Activated T-helper 1 cell treated with anti-CD3 and anti-CD28 coated beads, Interleukin-12 subunit alpha, Interleukin-12 subunit beta, Interleukin-2, Interleukin-4 antibody, amounts not matched to agents 30 ng/mL and 10 ng/mL and 1 ng/mL, durations not matched to agents 14 hours and 24 hours and 36 hours (primary cell): ENCODE data around the gene PLPPR2. TPM values are rescaled to one million over a fixed set of nuclear protein-coding genes. Genes with fewer than 3 reads are reported as not detected.

Experiments used
- DNase-seq: peaks from one replicate; pipeline ENCODE4 v3.0.0; 2021; ENCODE audit warnings: low spot score
- H3K27ac Mint-ChIP-seq: one replicate; pipeline ENCODE4 v1.8.0; 2021; ENCODE audit warnings: mild to moderate bottlenecking, mixed read lengths
- H3K27me3 Mint-ChIP-seq: one replicate; pipeline ENCODE4 v1.8.0; 2022; ENCODE audit warnings: mild to moderate bottlenecking, moderate library complexity, mixed read lengths; ENCODE audit not compliant: insufficient read depth
- H3K36me3 Mint-ChIP-seq: one replicate; pipeline ENCODE4 v1.8.0; 2021; ENCODE audit warnings: low read depth, mixed read lengths
- H3K4me1 Mint-ChIP-seq: one replicate; pipeline ENCODE4 v1.8.0; 2021; ENCODE audit warnings: low read depth, mixed read lengths
- H3K4me3 Mint-ChIP-seq: one replicate; pipeline ENCODE4 v1.8.0; 2021; ENCODE audit warnings: mild to moderate bottlenecking, moderate library complexity, mixed read lengths
- H3K9me3 Mint-ChIP-seq: one replicate; pipeline ENCODE4 v1.8.0; 2021; ENCODE audit warnings: mixed read lengths
- intact Hi-C: fragments of 100-400 bp; cut with micrococcal nuclease; formaldehyde crosslinking; loops from one replicate; pipeline ENCODE4 v1.15.1; 2024
- total RNA-seq: library from RNA; stranded (reverse); gene quantifications from 2 replicates; pipeline ENCODE4 v1.2.3, GENCODE V29; 2022

PLPPR2 gene
- total RNA-seq, 1 donor from 2014 or later = 2.0 TPM

- Mint-ChIP-seq H3K27me3 (no peaks in the 10 kb centered on the region), H3K4me1 (no peaks in the 10 kb centered on the region), H3K36me3 (peaks cover 7% of the 10 kb centered on the region), H3K9me3 (no peaks in the 10 kb centered on the region), H3K27ac (no peak overlapping the region), H3K4me3 (no peak overlapping the region)
- intact Hi-C loops = no loop called here
- no peak for DNase-seq
Observed at GRCh38 chr19:11364935-11365334, 9.7 kb downstream of the PLPPR2 start.

DNA sequence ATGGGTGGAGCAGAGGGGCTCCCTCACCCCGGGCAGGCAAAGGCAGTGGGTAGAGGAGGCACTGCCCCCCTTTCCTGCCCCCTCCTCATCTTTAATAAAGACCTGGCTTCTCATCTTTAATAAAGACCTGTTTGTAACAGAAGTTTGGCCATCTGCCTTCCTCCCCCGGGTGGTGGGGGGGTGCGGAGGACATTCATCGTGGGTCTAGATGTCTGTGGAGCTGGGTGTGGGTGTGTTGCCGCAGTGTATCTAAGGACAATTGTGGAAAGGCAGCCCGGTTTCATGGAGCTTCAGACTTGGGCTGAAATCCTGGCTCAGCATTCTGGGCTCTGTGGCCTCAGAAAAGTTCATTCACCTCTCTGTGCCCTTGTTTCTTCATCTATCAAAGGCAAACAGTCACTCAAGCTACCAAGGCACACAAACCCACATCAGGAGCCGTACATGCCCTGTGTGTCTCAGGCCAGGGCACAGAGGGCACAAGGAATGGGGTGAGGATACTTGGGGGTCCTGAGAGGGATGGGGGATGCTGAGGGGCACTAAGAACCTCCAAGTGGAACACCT is 10.4 kb downstream of the PLPPR2 start:
- H3K4me1 Mint-ChIP-seq = no peaks in the 10 kb centered on the region
- H3K27me3 Mint-ChIP-seq = no peaks in the 10 kb centered on the region
- intact Hi-C loops = no loop called here
- peaks cover 7% of the 10 kb centered on the region for H3K36me3 Mint-ChIP-seq
- no peak overlapping the region for H3K4me3 Mint-ChIP-seq
- H3K27ac Mint-ChIP-seq = no peak overlapping the region
- DNase-seq = no peak
- no peaks in the 10 kb centered on the region for H3K9me3 Mint-ChIP-seq

DNA sequence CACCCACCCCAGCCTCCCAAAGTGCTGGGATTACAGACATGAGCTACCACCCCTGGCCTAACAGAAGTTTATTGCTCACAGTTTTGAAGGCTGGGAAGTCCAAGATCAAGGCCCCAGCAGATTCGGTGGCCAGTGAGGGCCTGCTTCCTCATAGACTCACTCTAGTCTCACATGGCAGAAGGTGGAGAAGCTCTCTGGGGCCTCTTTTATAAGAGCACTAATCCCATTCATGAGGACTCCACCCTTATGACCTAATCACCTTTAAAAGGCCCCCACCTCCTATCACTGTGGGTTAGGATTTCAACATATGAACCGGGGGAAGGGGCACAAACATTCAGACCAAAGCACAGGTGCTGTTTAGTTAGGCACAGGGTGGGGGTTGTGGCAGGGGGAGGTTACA is 12.3 kb downstream of the PLPPR2 start:
- H3K9me3 Mint-ChIP-seq = no peaks in the 10 kb centered on the region

DNA sequence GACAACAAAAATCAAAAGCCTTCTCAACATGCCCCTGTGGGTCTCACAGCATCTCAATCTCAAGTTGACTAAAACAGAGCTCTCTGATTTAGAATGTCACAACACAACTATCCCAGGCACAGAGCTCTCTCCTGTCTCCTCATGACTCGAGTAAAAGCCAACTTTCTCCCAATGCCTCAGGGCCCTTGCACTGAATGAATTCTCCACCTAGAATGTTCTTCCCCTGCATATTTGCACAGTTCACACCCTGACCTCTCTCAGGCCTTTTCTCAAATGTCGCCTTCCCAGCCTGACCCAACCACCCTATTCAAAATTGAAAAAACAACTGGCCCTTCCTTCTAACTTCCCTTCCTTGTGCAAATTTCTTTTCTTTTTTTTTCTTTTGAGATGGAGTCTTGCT is 15.5 kb downstream of the PLPPR2 start:
- Mint-ChIP-seq H3K4me3 (no peak overlapping the region), H3K36me3 (peaks cover 9% of the 10 kb centered on the region), H3K9me3 (no peaks in the 10 kb centered on the region), H3K27me3 (no peaks in the 10 kb centered on the region), H3K27ac (no peak overlapping the region), H3K4me1 (peaks cover 8% of the 10 kb centered on the region)
- intact Hi-C loops = no loop called here
- DNase-seq = no peak

More for the DNA sequence above, 12.3 kb downstream of the PLPPR2 start:
- Mint-ChIP-seq H3K27me3 (no peaks in the 10 kb centered on the region), H3K36me3 (peaks cover 7% of the 10 kb centered on the region), H3K4me1 (no peaks in the 10 kb centered on the region), H3K27ac (no peak overlapping the region), H3K4me3 (no peak overlapping the region)
- DNase-seq = no peak
- intact Hi-C loops = no loop called here

GRCh38 chr19:11373166-11373884 is 18.1 kb downstream of the PLPPR2 start:
- DNase-seq = no peak
- no peaks in the 10 kb centered on the region for H3K27me3 Mint-ChIP-seq
- H3K36me3 Mint-ChIP-seq = peaks cover 18% of the 10 kb centered on the region
- intact Hi-C loops = no loop called here
- no peaks in the 10 kb centered on the region for H3K9me3 Mint-ChIP-seq
- H3K4me3 Mint-ChIP-seq = peak overlapping the region; percentile 1
- peaks cover 24% of the 10 kb centered on the region for H3K4me1 Mint-ChIP-seq
- H3K27ac Mint-ChIP-seq = no peak overlapping the region

DNA sequence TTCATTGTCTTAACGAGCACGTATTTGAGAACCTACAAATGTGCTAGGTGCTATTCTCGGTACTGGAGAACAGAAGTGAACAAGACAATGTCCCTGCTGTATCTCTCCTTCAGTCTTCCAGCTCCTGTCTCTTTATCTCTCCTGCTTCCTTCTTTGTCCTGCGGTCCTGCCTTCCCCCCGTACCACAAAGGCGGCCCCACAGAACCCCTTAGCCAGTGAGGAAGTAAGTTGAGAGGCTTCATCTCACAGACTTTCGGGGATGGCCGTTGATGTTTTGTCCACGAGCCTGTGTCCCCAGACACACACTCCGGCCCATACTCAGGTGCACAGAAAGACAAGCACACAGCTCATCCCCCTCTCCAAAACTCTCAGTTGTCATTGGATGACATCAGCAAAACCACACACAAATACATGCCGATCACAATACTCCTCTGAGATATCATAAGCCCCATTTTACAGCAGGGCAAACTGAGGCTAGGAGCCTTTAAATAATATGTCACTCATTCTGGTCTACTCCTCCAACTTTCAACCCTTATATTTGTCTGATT is 18.7 kb downstream of the PLPPR2 start:
- Mint-ChIP-seq H3K4me1 (peaks cover 30% of the 10 kb centered on the region), H3K9me3 (no peaks in the 10 kb centered on the region), H3K36me3 (peaks cover 19% of the 10 kb centered on the region), H3K27ac (no peak overlapping the region), H3K4me3 (no peak overlapping the region), H3K27me3 (no peaks in the 10 kb centered on the region)
- intact Hi-C loops = loop anchor here (1.0 to 2.0 kb wide), 4 partner anchors 28 to 219 kb away; partner anchors contain the start of genes CCDC159, SPC24, TMEM205 and ZNF653
- no peak for DNase-seq

DNA sequence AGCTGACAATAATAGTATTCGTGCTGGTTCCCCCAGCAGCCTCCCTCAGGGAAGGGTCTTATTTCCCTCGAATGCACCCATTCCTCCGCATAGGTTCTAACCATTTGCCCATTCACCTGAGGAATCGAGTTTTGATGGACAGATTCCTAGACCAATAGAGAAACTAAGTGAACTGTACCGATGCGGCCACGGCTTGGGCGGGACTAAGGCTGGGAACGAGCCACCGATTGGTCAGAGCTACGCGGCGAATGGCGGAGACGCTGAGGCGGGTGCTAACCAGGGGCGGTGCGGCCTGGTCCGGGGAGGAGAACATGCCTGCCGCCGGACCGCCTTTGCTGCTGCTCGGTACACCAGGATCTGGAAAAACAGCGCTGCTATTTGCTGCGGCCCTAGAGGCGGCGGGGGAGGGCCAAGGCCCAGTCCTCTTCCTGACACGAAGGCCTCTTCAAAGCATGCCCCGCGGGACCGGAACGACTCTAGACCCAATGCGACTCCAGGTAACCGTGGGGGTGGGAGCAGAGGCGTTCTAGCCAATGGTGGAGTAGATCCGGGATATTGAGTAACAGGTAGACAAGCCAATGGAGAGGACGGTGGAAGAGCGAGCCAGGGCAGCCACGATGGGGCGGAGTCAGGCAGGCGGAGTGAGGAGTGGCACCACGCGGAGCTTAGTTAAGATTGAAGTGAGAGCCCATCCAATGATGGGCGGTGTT is 19.4 kb downstream of the PLPPR2 start, which contains the start of gene SWSAP1:
SWSAP1 (plus strand) TSS at position 234 of the 710 bp plus-strand sequence; CDS start at position 249, 15 bp downstream.
- no peak within 1 kb of the TSS for H3K27ac Mint-ChIP-seq
- H3K36me3 Mint-ChIP-seq = peaks cover 16% of the 10 kb centered on the region
- intact Hi-C loops = loop anchor here (1.0 to 2.0 kb wide), 8 partner anchors 19 to 223 kb away; partner anchors contain the start of genes CCDC159, ECSIT, ODAD3 and PLPPR2
- H3K27me3 Mint-ChIP-seq = no peaks in the 10 kb centered on the region
- H3K4me1 Mint-ChIP-seq = peaks cover 31% of the 10 kb centered on the region
- peak; percentile 97 for DNase-seq
- no peak within 1 kb of the TSS for H3K4me3 Mint-ChIP-seq
- H3K9me3 Mint-ChIP-seq = no peaks in the 10 kb centered on the region

DNA sequence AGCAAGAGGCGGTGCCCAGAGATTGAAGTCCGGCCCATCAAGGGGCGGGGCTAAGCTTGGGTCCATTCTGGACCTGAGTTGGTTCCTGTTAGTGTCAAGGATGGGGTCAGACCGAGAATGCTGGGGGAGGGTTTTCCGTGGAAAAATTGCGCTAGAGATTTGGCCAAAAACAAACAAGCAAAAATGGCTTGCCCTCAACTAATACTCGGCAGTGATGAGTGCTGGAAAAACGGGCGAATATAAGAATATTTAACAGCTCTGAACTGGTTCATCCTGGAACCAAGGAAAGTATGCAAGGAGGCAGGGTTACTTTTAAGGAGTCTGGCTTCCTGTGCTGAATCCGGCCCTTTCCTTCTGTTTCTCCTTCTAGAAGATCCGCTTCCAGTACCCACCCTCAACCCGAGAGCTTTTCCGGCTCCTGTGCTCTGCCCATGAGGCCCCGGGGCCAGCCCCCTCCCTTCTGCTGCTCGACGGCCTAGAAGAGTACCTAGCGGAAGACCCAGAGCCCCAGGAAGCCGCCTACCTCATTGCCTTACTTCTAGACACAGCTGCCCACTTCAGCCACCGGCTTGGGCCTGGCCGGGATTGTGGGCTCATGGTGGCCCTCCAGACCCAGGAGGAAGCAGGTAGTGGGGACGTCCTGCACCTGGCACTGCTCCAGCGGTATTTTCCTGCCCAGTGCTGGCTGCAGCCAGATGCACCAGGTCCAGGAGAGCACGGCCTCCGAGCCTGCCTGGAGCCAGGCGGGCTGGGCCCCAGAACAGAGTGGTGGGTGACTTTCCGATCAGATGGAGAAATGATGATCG is 20.1 kb downstream of the PLPPR2 start:
- Mint-ChIP-seq H3K4me3 (no peak overlapping the region), H3K9me3 (no peaks in the 10 kb centered on the region), H3K27ac (no peak overlapping the region), H3K36me3 (peaks cover 19% of the 10 kb centered on the region), H3K27me3 (no peaks in the 10 kb centered on the region), H3K4me1 (peaks cover 39% of the 10 kb centered on the region)
- DNase-seq = peak; percentile 75
- intact Hi-C loops = loop anchor here (1.0 to 2.0 kb wide), 6 partner anchors 20 to 222 kb away; partner anchors contain the start of genes ECSIT, ODAD3, PLPPR2 and PRKCSH

DNA sequence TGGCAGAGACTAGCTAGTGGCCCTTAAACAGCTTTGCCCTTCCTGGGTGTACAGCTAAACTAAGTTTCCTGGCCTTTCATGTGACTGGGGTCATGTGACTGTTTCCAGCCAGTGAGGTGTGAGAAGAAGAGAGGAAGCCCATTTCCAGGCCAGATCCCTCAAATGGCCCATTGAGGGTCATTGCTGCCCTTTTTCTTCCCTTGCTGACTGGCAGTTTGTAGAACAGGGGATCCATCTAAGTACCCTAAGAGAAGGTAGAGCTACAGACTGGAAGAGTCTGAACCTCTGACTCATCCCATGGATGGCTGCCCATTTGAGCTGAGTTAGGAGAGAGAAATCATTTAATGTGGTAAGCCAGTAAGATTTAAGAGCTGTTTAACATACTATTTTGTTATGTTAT is 22.0 kb downstream of the PLPPR2 start:
- Mint-ChIP-seq H3K9me3 (no peaks in the 10 kb centered on the region), H3K4me3 (peak overlapping the region; percentile 66), H3K27ac (peak overlapping the region; percentile 88), H3K4me1 (peaks cover 41% of the 10 kb centered on the region), H3K36me3 (peaks cover 19% of the 10 kb centered on the region), H3K27me3 (no peaks in the 10 kb centered on the region)
- DNase-seq = no peak
- intact Hi-C loops = no loop called here

DNA sequence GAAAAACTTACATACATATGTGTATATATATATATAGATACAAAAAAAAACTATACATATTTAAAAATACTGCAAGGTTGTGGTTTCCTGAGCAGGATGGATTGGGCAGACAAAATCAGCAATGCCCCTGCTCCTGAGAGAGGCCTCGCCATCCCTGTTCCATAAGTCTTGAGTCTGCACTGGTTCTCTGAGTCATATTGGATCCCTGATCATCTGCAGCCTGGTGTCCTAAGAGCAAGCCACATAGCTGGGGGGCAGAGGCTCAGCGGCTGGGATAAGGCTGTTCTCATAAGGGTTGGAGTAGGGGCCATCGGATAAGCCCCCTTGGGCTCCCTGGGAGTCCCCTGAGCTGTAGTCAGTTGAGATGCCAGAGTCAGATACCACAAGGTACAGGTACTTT is 22.5 kb downstream of the PLPPR2 start:
- H3K27ac Mint-ChIP-seq = peak overlapping the region; percentile 51
- intact Hi-C loops = no loop called here
- DNase-seq = no peak
- no peaks in the 10 kb centered on the region for H3K9me3 Mint-ChIP-seq
- H3K4me1 Mint-ChIP-seq = peaks cover 41% of the 10 kb centered on the region
- no peak overlapping the region for H3K4me3 Mint-ChIP-seq
- H3K27me3 Mint-ChIP-seq = peaks cover 2% of the 10 kb centered on the region
- H3K36me3 Mint-ChIP-seq = peaks cover 19% of the 10 kb centered on the region

DNA sequence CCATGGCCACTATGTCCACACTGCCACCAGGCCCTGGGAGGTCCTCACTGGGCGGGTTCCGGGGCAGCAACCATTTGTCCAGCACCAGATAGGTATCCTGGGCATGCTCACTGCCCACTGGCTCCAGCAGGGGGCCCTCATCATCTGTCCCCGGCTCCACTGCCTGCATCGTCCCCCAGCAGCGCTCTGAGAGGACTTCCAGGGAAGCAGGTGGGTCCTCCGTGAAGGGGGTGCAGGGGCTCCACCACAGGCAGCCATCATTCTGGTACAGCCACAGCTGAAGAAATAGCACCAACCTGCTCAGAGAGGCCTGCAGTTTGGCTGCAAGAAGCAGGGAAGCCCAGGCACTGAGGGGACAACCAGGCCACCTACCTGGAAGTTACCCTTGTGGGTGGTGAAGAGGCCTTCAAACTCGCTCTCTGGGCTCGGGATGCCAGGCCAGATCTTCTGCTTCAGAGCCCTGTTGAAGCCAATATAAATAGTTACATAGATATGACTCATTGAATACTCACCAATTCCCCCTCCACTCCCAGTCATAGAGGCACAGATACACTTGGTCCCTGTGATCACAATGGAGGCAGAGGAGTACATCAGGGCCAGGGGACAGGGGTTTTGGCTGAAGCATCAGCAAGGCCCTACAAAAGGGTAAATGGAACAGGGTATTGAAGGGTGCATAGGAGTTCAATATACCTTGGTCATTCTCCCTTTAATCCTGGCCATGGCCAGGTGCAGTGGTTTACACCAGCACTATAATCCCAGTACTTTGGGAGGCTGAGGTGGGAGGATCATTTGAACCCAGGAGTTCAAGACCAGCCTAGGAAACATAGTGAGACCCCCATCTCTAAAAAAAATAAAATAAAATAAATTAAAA is 23.3 kb downstream of the PLPPR2 start:
- intact Hi-C loops = no loop called here
- H3K4me3 Mint-ChIP-seq = peak overlapping the region; percentile 64
- H3K27ac Mint-ChIP-seq = peak overlapping the region; percentile 84
- DNase-seq = no peak
- peaks cover 36% of the 10 kb centered on the region for H3K4me1 Mint-ChIP-seq
- peaks cover 19% of the 10 kb centered on the region for H3K36me3 Mint-ChIP-seq
- H3K9me3 Mint-ChIP-seq = no peaks in the 10 kb centered on the region
- peaks cover 7% of the 10 kb centered on the region for H3K27me3 Mint-ChIP-seq
